AG09309 (cell line): Measurements from ENCODE around the gene SEC24A.

Source experiments
- DNase-seq: peaks from one replicate; pipeline ENCODE4 v3.0.0-alpha.2; 2010; ENCODE audit warnings: low read depth
- H3K4me3 ChIP-seq: 2 replicates; pipeline ENCODE4 v1.5.1; 2011; ENCODE audit warnings: mild to moderate bottlenecking, low read depth, low read length, moderate library complexity; ENCODE audit not compliant: control insufficient read depth
- TF ChIP-seq, protein P1 (sequence below): IDR thresholded peaks from 2 replicates; pipeline ENCODE4 v1.5.1; 2011; ENCODE audit warnings: mild to moderate bottlenecking, low read depth, low read length, inconsistent platforms; ENCODE audit not compliant: insufficient read depth, control insufficient read depth; ENCODE audit errors: missing control alignments

Gene SEC24A

DNA sequence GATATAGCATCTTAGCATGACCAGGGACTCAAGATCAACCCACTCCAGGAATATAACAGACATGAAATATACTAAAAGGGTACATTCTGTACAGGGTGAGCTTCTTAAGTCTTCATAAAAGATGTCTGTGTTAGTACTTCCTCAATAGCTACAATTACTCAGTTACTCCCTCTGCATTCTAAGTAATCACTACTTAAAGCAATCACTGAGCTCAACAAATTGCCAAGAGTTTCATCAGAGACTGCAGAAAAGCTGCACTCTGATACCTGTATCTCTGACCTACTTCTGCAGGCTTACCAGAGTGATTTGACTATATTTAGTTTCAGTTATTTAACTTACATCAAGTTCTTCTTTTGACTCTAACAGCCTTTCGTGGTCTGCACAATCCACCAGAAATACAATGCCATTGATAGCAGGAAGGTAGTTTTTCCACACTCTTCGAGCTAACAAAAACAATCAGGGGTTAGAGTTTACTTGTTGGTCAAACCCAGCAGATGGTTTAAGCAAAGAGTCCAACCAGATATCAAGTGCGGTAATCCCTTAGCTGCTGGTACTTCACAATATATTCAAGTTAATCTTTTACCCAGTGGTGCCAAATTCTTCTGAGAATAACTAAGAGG lies 39.2 kb upstream of the SEC24A start:
- no peak for DNase-seq
- TF ChIP-seq, protein P1, sequence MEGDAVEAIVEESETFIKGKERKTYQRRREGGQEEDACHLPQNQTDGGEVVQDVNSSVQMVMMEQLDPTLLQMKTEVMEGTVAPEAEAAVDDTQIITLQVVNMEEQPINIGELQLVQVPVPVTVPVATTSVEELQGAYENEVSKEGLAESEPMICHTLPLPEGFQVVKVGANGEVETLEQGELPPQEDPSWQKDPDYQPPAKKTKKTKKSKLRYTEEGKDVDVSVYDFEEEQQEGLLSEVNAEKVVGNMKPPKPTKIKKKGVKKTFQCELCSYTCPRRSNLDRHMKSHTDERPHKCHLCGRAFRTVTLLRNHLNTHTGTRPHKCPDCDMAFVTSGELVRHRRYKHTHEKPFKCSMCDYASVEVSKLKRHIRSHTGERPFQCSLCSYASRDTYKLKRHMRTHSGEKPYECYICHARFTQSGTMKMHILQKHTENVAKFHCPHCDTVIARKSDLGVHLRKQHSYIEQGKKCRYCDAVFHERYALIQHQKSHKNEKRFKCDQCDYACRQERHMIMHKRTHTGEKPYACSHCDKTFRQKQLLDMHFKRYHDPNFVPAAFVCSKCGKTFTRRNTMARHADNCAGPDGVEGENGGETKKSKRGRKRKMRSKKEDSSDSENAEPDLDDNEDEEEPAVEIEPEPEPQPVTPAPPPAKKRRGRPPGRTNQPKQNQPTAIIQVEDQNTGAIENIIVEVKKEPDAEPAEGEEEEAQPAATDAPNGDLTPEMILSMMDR, result no peak
- no peak overlapping the region for H3K4me3 ChIP-seq

DNA sequence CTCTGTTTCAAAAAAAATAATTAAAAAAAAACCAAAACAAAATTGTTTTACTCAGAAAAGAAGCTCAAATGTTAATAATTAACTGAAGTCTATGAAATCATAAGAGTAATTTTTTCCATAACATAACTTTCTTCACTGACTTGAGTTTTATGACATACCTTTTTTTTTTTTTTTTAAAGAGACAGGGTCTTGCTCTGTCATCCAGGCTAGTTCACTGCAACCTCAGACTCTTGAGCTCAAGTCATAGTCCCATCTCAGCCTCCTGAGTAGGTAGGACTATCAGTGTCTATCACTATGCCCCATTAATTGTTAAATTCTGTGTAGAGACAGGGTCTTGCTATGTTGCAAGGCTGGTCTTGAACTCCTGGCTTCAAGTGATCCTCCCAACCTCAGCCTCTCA lies 37.9 kb upstream of the SEC24A start:
- TF ChIP-seq, protein P1, result no peak
- no peak for DNase-seq
- H3K4me3 ChIP-seq, result no peak overlapping the region

DNA sequence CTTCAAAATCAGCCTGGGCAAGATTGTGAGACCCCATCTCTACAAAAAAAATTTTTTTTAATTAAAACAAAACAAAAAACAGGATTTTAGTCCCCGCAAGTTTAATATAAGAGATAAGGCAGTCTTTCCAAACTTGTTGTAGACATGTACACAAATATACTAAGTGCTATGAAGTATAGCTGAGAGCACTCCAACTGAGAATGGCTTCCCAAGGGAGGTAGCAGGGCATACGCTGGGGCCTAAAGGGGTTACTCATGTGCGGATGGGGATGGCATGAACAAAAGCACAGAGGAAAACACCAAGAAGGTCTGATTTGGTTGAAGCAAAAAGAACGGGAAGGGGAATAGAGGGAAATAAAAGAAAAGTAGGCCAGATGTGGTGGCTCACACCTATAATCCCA lies 37.1 kb upstream of the SEC24A start:
- no peak overlapping the region for H3K4me3 ChIP-seq
- no peak for DNase-seq
- TF ChIP-seq, protein P1, result no peak

DNA sequence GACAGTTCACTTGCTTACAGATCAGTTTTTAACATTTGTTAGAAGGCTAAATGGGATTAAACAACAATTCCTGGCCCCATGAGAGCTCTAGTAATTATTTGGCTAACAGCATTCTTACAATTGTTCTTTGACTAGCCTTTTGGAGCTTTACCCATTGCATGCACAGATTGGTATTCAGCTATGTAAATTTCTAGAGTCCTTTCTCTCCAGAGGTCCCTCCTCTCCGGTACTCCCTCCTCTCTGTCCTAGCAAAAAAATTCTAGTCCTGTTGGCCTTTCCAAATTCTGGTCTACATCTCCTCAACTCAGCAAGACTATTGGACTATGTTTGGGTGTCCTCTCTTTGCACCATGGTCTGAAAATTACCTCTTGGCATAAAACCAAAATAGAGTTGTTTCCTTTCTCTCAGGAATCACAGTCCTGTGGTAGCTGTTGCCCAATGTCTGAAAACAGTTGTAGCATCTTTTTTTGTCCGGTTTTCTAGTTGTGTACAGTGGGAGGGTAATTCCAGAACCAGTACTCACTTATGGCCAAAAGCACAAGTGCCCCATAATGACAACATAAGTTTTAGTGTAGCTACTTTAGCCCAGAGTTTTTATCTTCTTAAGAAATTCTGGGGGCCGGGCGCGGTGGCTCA lies 34.0 kb upstream of the SEC24A start:
- TF ChIP-seq, protein P1, result no peak
- DNase-seq, result no peak
- H3K4me3 ChIP-seq, result no peak overlapping the region

DNA sequence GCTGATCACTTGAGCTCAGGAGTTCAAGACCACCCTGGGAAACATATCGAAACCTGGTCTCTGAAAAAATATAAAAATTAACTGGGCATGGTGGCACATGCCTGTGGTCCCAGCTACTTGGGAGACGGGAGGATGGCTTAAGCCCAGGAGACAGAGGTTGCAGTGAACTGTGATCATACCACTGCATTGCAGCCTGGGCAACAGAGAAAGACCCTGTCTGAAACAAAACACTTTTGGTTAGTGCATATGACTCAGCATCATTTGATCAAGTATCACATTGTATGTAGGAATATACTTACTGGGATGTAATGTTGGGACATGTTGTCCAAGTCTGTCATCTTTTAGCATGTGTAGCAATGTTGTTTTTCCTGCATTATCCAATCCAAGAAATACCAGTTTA lies 28.0 kb upstream of the SEC24A start:
- DNase-seq, result no peak
- TF ChIP-seq, protein P1, result no peak
- H3K4me3 ChIP-seq, result no peak overlapping the region

DNA sequence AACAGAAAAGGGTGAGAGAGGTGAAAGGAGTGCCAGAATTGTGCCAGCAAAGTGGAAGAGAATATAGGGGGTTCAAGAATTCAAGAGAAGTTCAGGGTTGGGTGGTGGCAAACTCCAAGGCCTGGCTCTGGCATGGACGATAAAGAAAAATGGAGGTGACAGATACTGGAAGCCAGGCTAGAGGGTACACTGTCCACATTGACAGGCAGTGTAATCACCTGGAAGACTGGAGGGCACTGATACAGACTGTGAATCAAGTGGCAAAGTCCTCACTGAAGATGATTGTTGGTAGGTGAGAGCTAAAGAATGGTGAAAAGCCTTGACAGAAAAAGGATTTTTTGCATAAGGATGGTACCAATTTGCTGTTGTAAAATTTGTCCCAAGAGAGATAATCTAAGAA lies 23.0 kb upstream of the SEC24A start:
- no peak overlapping the region for H3K4me3 ChIP-seq

More for the DNA sequence above, 23.0 kb upstream of the SEC24A start:
- no peak for DNase-seq
- TF ChIP-seq, protein P1, result no peak
